HepG2 (cell line): ENCODE data around the gene ANLN. TPM values are rescaled to one million over a fixed set of nuclear protein-coding genes. Genes with fewer than 3 reads are reported as not detected.
A peak's percentile ranks its signal among the peaks of the same experiment; 100 is the strongest.

Experiments
- ATAD3A ChIP-seq: sonication (generic); formaldehyde crosslinking; IDR thresholded peaks from 2 replicates; pipeline ENCODE4 v1.4.0; 2020; ENCODE audit warnings: missing genetic modification reagents
- HHEX ChIP-seq: IDR thresholded peaks from 2 replicates; pipeline ENCODE4 v1.6.1; 2016; ENCODE audit warnings: control low read depth
- HNF4G ChIP-seq, 2 experiments: sonication (generic) in 1 of 2; formaldehyde crosslinking in 1 of 2; IDR thresholded peaks; 2 replicates each; pipeline versions ENCODE4 v1.4.0 to v1.6.1; 2011 to 2020; ENCODE audit warnings: borderline replicate concordance in 2 of 2, low read depth in 2 of 2, mild to moderate bottlenecking in 2 of 2, low read length in 1 of 2, missing genetic modification reagents in 1 of 2, moderate library complexity in 1 of 2
- MEF2D ChIP-seq: sonication (generic); formaldehyde crosslinking; IDR thresholded peaks from 2 replicates; pipeline ENCODE4 v1.5.1; 2020; ENCODE audit warnings: mild to moderate bottlenecking, missing genetic modification reagents
- MIXL1 ChIP-seq: IDR thresholded peaks from 2 replicates; pipeline ENCODE4 v1.6.1; 2016
- NBN ChIP-seq: fragments of 450-650 bp; conservative IDR thresholded peaks from 2 replicates; pipeline ENCODE4 v1.6.1; 2017
- PRPF4 ChIP-seq: fragments of 200-400 bp; formaldehyde crosslinking; IDR thresholded peaks from 2 replicates; pipeline ENCODE4 v1.6.1; 2016; ENCODE audit warnings: low read length, low read depth; ENCODE audit not compliant: poor library complexity, severe bottlenecking
- TOE1 ChIP-seq: sonication (generic); formaldehyde crosslinking; IDR thresholded peaks from 2 replicates; pipeline ENCODE4 v1.4.0; 2020; ENCODE audit warnings: mild to moderate bottlenecking, missing genetic modification reagents
- TOPORS ChIP-seq: sonication (generic); formaldehyde crosslinking; IDR thresholded peaks from 2 replicates; pipeline ENCODE4 v1.8.0; 2023; ENCODE audit warnings: mild to moderate bottlenecking, missing genetic modification reagents
- ZFP37 ChIP-seq: sonication (generic); formaldehyde crosslinking; IDR thresholded peaks from 2 replicates; pipeline ENCODE4 v1.4.0; 2020; ENCODE audit warnings: missing genetic modification reagents, borderline replicate concordance
- ZNF101 ChIP-seq: sonication (generic); formaldehyde crosslinking; IDR thresholded peaks from 2 replicates; pipeline ENCODE4 v1.4.0; 2020; ENCODE audit warnings: mild to moderate bottlenecking, low read depth, missing genetic modification reagents, borderline replicate concordance
- ZNF263 ChIP-seq: sonication (generic); formaldehyde crosslinking; IDR thresholded peaks from 2 replicates; pipeline ENCODE4 v1.4.0; 2020; ENCODE audit warnings: missing genetic modification reagents
- ZNF343 ChIP-seq: sonication (generic); formaldehyde crosslinking; IDR thresholded peaks from 2 replicates; pipeline ENCODE4 v1.4.0; 2020; ENCODE audit warnings: mild to moderate bottlenecking, missing genetic modification reagents
- ZNF577 ChIP-seq: sonication (generic); formaldehyde crosslinking; IDR thresholded peaks from 2 replicates; pipeline ENCODE4 v1.4.0; 2020; ENCODE audit warnings: mild to moderate bottlenecking, low read depth, missing genetic modification reagents, borderline replicate concordance
- ZNF615 ChIP-seq: sonication (generic); formaldehyde crosslinking; IDR thresholded peaks from 2 replicates; pipeline ENCODE4 v1.5.0; 2020; ENCODE audit warnings: mild to moderate bottlenecking, missing genetic modification reagents, borderline replicate concordance
- ZSCAN31 ChIP-seq: sonication (generic); formaldehyde crosslinking; IDR thresholded peaks from 2 replicates; pipeline ENCODE4 v1.5.0; 2020; ENCODE audit warnings: low read depth, mild to moderate bottlenecking, missing genetic modification reagents
- polyA plus RNA-seq, 8 experiments: library from polyadenylated mRNA; depleted of rRNA in 3 of 8; stranded (reverse) in 7 of 8; unstranded in 1 of 8; fragments of >200 nt; fragmentation: Illumina TruSeq in 4 of 8; extraction: Trizol in 4 of 8; gene quantifications; 2 replicates each; pipeline versions ENCODE4 v1.2.1 to v1.2.3, GENCODE V29; 2011 to 2016; ENCODE audit warnings: low read depth in 4 of 8, missing spikeins in 1 of 8, mixed read lengths in 1 of 8; ENCODE audit not compliant: insufficient read depth in 1 of 8
- total RNA-seq, 5 experiments: library from RNA; depleted of rRNA; stranded (reverse); fragments of >200 nt; fragmentation: Illumina TruSeq; extraction: Trizol; gene quantifications; 2 replicates each; pipeline ENCODE4 v1.2.3, GENCODE V29; 2016; ENCODE audit warnings: low read depth in 1 of 5
- TF ChIP-seq, protein P1 (sequence below): sonication (generic); formaldehyde crosslinking; IDR thresholded peaks from 2 replicates; pipeline ENCODE4 v1.4.0; 2020; ENCODE audit warnings: missing genetic modification reagents, mild to moderate bottlenecking, borderline replicate concordance

Gene ANLN
- total and polyA plus RNA-seq, 2 of the 13 experiments (the other 11 are each of a cell fraction or from before 2014, with no cell fraction given), result 20.0 to 72.0 TPM

DNA sequence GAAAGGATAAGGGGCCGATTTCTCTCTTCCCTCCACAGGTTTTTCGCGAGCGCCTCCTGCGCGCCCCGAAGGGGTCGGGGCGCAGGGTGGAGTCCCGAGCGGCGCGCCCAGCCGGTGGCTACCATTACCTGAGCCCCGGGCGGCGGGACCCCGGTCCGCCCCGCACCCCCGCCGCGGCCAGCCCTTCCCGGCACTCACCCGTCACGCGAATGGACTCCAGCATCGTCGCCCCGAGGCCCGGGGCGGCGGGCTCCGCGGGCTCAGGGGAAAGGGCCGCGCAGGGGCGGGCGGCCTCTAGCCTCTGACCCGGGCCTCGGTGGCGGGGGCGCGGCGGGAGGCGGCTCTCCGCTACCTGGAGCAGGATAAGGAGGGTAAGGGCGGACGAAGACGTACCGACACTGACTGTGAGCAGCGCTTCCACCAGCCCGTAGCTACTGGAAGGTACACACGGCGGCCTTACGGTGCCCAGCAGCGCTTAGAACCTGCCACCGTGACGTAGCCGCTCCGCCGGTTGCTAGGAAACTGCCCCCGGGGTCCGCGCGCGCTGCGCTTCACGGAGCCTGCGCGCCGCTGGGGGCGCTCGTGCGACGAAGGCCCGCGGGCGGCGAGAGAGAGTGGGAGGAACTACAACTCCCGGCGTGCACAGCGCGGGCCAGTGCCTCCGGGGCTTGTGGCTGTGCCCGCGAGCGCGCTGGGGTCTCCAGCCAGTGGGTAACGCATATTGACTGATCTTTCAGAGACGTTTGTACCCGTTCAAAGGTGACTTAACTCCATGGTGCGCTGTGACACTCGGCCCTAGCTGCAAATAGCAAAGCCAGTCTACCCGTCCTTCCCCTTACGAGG, 22.7 kb upstream of the ANLN start (continued):
- TF ChIP-seq ZSCAN31 (peak; percentile 76; the same call in 1 of the 2 replicates), HHEX (CRISPR knock-in tag) (no peak), TOPORS (CRISPR knock-in tag) (peak; percentile 95), MEF2D (CRISPR knock-in tag) (no peak), HNF4G (IDR thresholded peaks at IDR 0.05; ENCODE audit: borderline replicate concordance, low read depth, low read length) (no peak), HNF4G (CRISPR knock-in tag; IDR thresholded peaks at IDR 0.05; ENCODE audit: borderline replicate concordance, low read depth) (no peak), MIXL1 (CRISPR knock-in tag) (0 out of 2 replicates have a peak, but pooled peaks have one; percentile 17), ZNF343 (0 out of 2 replicates have a peak, but pooled peaks have one; percentile 31), PRPF4 (no peak), ZFP37 (CRISPR knock-in tag) (no peak), ZNF101 (CRISPR knock-in tag) (no peak), ATAD3A (CRISPR knock-in tag) (no peak), ZNF615 (CRISPR knock-in tag) (no peak), TOE1 (CRISPR knock-in tag) (no peak), ZNF263 (CRISPR knock-in tag) (no peak), ZNF577 (no peak), NBN (no peak)
- TF ChIP-seq, protein P1, sequence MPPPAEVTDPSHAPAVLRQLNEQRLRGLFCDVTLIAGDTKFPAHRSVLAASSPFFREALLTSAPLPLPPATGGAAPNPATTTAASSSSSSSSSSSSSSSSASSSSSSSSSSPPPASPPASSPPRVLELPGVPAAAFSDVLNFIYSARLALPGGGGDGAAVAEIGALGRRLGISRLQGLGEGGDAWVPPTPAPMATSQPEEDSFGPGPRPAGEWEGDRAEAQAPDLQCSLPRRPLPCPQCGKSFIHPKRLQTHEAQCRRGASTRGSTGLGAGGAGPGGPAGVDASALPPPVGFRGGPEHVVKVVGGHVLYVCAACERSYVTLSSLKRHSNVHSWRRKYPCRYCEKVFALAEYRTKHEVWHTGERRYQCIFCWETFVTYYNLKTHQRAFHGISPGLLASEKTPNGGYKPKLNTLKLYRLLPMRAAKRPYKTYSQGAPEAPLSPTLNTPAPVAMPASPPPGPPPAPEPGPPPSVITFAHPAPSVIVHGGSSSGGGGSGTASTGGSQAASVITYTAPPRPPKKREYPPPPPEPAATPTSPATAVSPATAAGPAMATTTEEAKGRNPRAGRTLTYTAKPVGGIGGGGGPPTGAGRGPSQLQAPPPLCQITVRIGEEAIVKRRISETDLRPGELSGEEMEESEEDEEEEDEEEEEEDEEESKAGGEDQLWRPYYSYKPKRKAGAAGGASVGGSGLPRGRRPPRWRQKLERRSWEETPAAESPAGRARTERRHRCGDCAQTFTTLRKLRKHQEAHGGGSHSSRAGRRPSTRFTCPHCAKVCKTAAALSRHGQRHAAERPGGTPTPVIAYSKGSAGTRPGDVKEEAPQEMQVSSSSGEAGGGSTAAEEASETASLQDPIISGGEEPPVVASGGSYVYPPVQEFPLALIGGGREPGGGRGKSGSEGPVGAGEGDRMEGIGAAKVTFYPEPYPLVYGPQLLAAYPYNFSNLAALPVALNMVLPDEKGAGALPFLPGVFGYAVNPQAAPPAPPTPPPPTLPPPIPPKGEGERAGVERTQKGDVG (CRISPR knock-in tag), result no peak
- TF ChIP-seq, all 625 proteins: peak for 231
